Occipital lobe (tissue), 3 donors: ENCODE results near the gene SUSD5. TPM values are rescaled to one million over a fixed set of nuclear protein-coding genes. Genes with fewer than 3 reads are reported as not detected.
"Not testable (repeated sequence)": the region's sequence is repeated elsewhere in the genome, so short reads cannot be mapped to it uniquely, and the experiment has no call there.

ENCODE experiments used
- DNase-seq: peaks from one replicate; lab custom pipeline; 2025; lab: John Stamatoyannopoulos, UW
- small RNA-seq: library from RNA; depleted of rRNA; stranded (forward); fragments of <200 nt; gene quantifications from one replicate; pipeline ENCODE3, GENCODE V24; 2014
- total RNA-seq: library from RNA; depleted of rRNA; stranded (reverse); fragments of >200 nt; gene quantifications from one replicate; pipeline ENCODE4 v1.2.3, GENCODE V29; 2014

Gene SUSD5
- total RNA-seq, 1 donor from 2014 or later = 3.0 TPM

- peak; percentile 75 for DNase-seq
Measured at GRCh38 chr3:33115024-33115768, 103.4 kb downstream of the SUSD5 start.

DNA sequence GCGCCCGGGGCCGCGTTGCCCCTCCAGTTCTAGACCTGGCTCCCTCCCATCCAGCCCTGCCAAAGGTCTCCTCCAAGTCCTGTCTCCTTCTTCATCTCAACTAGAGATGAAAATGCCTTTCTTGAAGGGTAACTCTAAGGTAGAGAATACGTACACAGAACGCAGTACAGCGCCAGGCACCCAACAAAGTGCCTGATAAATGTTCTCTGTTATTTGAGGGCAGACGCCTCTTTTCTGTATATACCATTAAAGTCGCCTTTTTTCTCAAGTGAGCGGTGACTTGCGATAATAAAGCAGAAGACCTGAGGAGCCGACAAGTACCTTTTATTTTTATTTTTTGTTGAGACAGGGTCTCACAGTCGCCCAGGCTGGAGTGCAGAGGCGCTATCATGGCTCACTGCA, 104.0 kb downstream of the SUSD5 start:
- no peak for DNase-seq

- DNase-seq = peak; percentile 86
Measured at GRCh38 chr3:33113772-33114621, 104.6 kb downstream of the SUSD5 start, which contains the start of gene CRTAP. TSS of gene CRTAP (plus strand) at chr3:33114014. CDS start at chr3:33114078, 64 bp downstream.

DNA sequence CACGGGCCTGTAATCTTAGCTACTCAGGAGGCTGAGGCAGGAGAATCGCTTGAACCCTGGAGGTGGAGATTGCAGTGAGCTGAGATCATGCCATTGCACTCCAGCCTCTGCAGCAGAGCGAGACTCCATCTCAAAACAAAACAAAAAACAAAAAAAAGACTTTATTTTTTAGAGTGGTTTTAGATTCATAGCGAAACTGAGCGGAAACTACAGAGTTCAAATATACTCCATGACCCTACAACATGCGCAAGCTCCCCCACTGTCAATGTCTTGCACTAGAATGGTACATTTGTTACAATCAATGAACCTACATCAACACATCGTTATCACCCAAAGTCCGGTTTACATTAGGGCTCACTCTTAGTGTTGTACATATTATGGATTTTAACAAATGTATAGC, 107.0 kb downstream of the SUSD5 start:
- DNase-seq = no peak

- not testable (repeated sequence) for DNase-seq
Measured at GRCh38 chr3:33106854-33107253, 111.8 kb downstream of the SUSD5 start.

DNA sequence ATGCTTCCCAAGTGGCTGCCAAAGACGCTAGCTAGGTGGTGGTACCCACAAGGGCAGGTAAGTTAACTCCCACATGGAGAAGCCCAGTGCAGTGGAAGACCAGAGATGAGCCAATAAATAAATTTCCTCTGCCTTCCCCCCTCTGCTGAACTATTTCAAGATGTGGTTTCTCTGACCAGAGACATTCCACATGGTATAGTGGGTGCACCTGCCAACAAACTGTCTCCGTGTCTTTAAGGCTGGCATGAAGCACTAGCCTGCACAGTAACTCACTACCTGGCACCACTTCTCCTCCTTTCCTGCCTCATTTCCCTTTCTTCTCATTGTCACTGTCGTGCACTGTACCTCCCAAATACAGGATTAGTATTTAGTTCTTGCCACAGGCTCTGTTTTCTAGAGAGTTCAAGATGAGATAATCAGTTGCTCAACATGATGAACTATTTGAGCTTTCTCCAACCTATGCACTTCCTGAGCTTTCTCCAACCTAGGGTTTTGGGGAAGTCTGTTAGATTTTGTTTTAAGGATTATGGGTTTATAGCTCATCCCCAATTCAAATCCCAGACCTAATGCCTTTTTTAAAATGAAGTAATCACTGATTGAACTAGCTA, 113.2 kb downstream of the SUSD5 start:
- no peak for DNase-seq

GRCh38 chr3:33104803-33105202, 113.8 kb downstream of the SUSD5 start:
- no peak for DNase-seq

GRCh38 chr3:33103480-33103879, 115.1 kb downstream of the SUSD5 start:
- no peak for DNase-seq

GRCh38 chr3:33103034-33103433, 115.6 kb downstream of the SUSD5 start:
- no peak for DNase-seq

GRCh38 chr3:33100229-33100628, 118.4 kb downstream of the SUSD5 start:
- no peak for DNase-seq

Small RNA genes within 50 kb of the gene (small RNA-seq; reads per million reads assigned to genes)
- gene AC123900.1 (not detected), gene RN7SL296P (0.09 reads per million)

Other genes starting within 250 kb of the SUSD5 start
- 15.9 TPM for gene GLB1, start 121.7 kb downstream of the SUSD5 start, total RNA-seq
- gene TMPPE, start 121.7 kb downstream of the SUSD5 start, total RNA-seq = 5.6 TPM
- 18.2 TPM for gene CRTAP, start 104.8 kb downstream of the SUSD5 start, total RNA-seq
- 70.8 TPM for gene FBXL2, start 58.6 kb upstream of the SUSD5 start, total RNA-seq
- gene UBP1, start 221.6 kb upstream of the SUSD5 start, total RNA-seq = 81.9 TPM